Neural cell (in vitro differentiated cells): ENCODE data around the gene LRRD1. TPM values are rescaled to one million over a fixed set of nuclear protein-coding genes. Genes with fewer than 3 reads are reported as not detected.

Experiments
- H2AFZ ChIP-seq: fragments of 200-600, 300-800 bp; sonication (generic), shearing (Covaris generic); 2 replicates; pipeline ENCODE4 v1.6.0; 2014; ENCODE audit warnings: low read depth, mild to moderate bottlenecking, antibody characterized with exemption, low read length, moderate library complexity
- H3F3A ChIP-seq: fragments of 200-600 bp; shearing (Covaris generic); 2 replicates; pipeline ENCODE4 v1.6.1; 2016; ENCODE audit warnings: mild to moderate bottlenecking, moderate library complexity, mixed read lengths, antibody characterized with exemption, low read length; ENCODE audit not compliant: insufficient read depth, poor library complexity, severe bottlenecking
- H3K27ac ChIP-seq: fragments of 200-600, 300-800 bp; sonication (generic), shearing (Covaris generic); 2 replicates; pipeline ENCODE4 v1.5.1; 2014; ENCODE audit warnings: mild to moderate bottlenecking, low read length, moderate library complexity
- H3K27me3 ChIP-seq: fragments of 300-800, 200-600 bp; sonication (generic), shearing (Covaris generic); 2 replicates; pipeline ENCODE4 v1.6.0; 2014; ENCODE audit warnings: mild to moderate bottlenecking, low read depth, low read length, moderate library complexity; ENCODE audit not compliant: insufficient read depth
- H3K36me3 ChIP-seq: fragments of 300-800, 200-600 bp; sonication (generic), shearing (Covaris generic); 2 replicates; pipeline ENCODE4 v1.5.1; 2014; ENCODE audit warnings: mild to moderate bottlenecking, antibody characterized with exemption, low read length, moderate library complexity; ENCODE audit not compliant: insufficient read depth
- H3K4me2 ChIP-seq: fragments of 300-800, 200-600 bp; sonication (generic), shearing (Covaris generic); 2 replicates; pipeline ENCODE4 v1.6.0; 2014; ENCODE audit warnings: mild to moderate bottlenecking, low read length
- H3K4me3 ChIP-seq: fragments of 300-800, 200-600 bp; sonication (generic), shearing (Covaris generic); 2 replicates; pipeline ENCODE4 v1.5.1; 2014; ENCODE audit warnings: mild to moderate bottlenecking, low read length, moderate library complexity
- H3K79me2 ChIP-seq: fragments of 200-600 bp; shearing (Covaris generic); replicated peaks from 2 replicates; pipeline ENCODE4 v1.6.0; 2014; ENCODE audit warnings: mild to moderate bottlenecking, low read length, moderate library complexity; ENCODE audit not compliant: insufficient read depth
- H3K9ac ChIP-seq: fragments of 300-800, 200-600 bp; sonication (generic), shearing (Covaris generic); 2 replicates; pipeline ENCODE4 v1.6.1; 2016; ENCODE audit warnings: mild to moderate bottlenecking, low read length, mixed read lengths
- H3K9me2 ChIP-seq: fragments of 200-600 bp; shearing (Covaris generic); 2 replicates; pipeline ENCODE4 v1.6.1; 2016; ENCODE audit warnings: mild to moderate bottlenecking, low read length, mixed read lengths; ENCODE audit not compliant: insufficient read depth
- H3K9me3 ChIP-seq: fragments of 200-600, 300-800 bp; sonication (generic), shearing (Covaris generic); 2 replicates; pipeline ENCODE4 v1.6.1; 2016; ENCODE audit warnings: mild to moderate bottlenecking, mixed run types, low read length, moderate library complexity, mixed read lengths
- H4K20me1 ChIP-seq: fragments of 200-600 bp; shearing (Covaris generic); 2 replicates; pipeline ENCODE4 v1.6.1; 2016; ENCODE audit warnings: mild to moderate bottlenecking, mixed run types; ENCODE audit not compliant: insufficient read depth
- EP300 ChIP-seq: fragments of 450-650 bp; conservative IDR thresholded peaks from 2 replicates; pipeline ENCODE4 v1.6.1; 2014; ENCODE audit warnings: antibody characterized with exemption, mild to moderate bottlenecking, moderate library complexity; ENCODE audit not compliant: poor library complexity, severe bottlenecking
- EZH2 ChIP-seq: fragments of 200-600, 300-800 bp; shearing (Covaris generic), sonication (generic); IDR thresholded peaks from 2 replicates; pipeline ENCODE4 v1.6.1; 2014; ENCODE audit warnings: antibody characterized with exemption, low read length, borderline replicate concordance, mild to moderate bottlenecking; ENCODE audit not compliant: insufficient read depth, poor library complexity, severe bottlenecking
- MXI1 ChIP-seq: fragments of 450-650 bp; conservative IDR thresholded peaks from 2 replicates; pipeline ENCODE4 v1.6.1; 2014; ENCODE audit warnings: antibody characterized with exemption, mild to moderate bottlenecking; ENCODE audit not compliant: poor library complexity, severe bottlenecking
- POLR2AphosphoS5 ChIP-seq: IDR thresholded peaks from 2 replicates; pipeline ENCODE4 v1.6.1; 2012
- RAD21 ChIP-seq: fragments of 450-650 bp; conservative IDR thresholded peaks from 2 replicates; pipeline ENCODE4 v1.6.1; 2014; ENCODE audit warnings: antibody characterized with exemption, mild to moderate bottlenecking, moderate library complexity
- SMC3 ChIP-seq: fragments of 450-650 bp; conservative IDR thresholded peaks from 2 replicates; pipeline ENCODE4 v1.6.1; 2014; ENCODE audit warnings: antibody characterized with exemption, mild to moderate bottlenecking, moderate library complexity; ENCODE audit not compliant: poor library complexity
- TAF1 ChIP-seq: IDR thresholded peaks from 2 replicates; pipeline ENCODE4 v1.6.1; 2012; ENCODE audit warnings: low read depth
- polyA plus RNA-seq: library from polyadenylated mRNA; depleted of rRNA; stranded (reverse); fragments of >200 nt; gene quantifications from 2 replicates; pipeline ENCODE4 v1.2.3, GENCODE V29; 2014
- TF ChIP-seq, protein P1 (sequence below): IDR thresholded peaks from 2 replicates; pipeline ENCODE4 v1.6.1; 2012; ENCODE audit warnings: borderline replicate concordance
- TF ChIP-seq, protein P2 (sequence below): fragments of 450-650 bp; IDR thresholded peaks from 2 replicates; pipeline ENCODE4 v1.5.1; 2014; ENCODE audit warnings: antibody characterized with exemption, mild to moderate bottlenecking, moderate library complexity; ENCODE audit not compliant: poor library complexity, severe bottlenecking

LRRD1 gene
- polyA plus RNA-seq, 1 donor from 2014 or later = 2.7 TPM

DNA sequence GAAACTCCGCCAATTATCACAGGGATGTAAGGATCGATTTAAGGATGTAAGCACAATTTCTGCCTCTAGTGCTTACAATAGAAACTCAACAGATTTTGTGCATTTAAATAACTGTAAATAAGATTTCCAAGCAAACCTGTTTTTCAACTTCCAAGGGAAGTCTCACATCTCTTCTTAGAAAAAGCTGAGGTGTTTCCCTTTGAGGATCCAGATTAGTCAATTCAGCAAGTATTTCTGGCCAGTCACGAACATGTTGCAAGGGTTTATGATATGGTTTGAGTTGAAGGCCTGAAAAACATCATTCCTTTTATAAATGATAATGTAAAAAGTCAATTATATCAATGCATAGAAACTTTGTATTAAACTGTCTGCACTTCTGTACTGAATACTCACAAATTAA lies 42.8 kb upstream of the LRRD1 start:
- no peaks in the 10 kb centered on the region for H4K20me1 ChIP-seq
- no peaks in the 10 kb centered on the region for H3K36me3 ChIP-seq
- H3K9me3 ChIP-seq = no peaks in the 10 kb centered on the region
- no peaks in the 10 kb centered on the region for H3F3A ChIP-seq
- no peak overlapping the region for H3K4me3 ChIP-seq
- no peaks in the 10 kb centered on the region for H3K9me2 ChIP-seq
- no peak overlapping the region for H2AFZ ChIP-seq
- no peak overlapping the region for H3K27ac ChIP-seq
- no peaks in the 10 kb centered on the region for H3K79me2 ChIP-seq
- TF ChIP-seq TAF1 (no peak), EZH2 (no peak), SMC3 (no peak), RAD21 (no peak), POLR2AphosphoS5 (no peak), EP300 (no peak), MXI1 (no peak)
- TF ChIP-seq, protein P1, sequence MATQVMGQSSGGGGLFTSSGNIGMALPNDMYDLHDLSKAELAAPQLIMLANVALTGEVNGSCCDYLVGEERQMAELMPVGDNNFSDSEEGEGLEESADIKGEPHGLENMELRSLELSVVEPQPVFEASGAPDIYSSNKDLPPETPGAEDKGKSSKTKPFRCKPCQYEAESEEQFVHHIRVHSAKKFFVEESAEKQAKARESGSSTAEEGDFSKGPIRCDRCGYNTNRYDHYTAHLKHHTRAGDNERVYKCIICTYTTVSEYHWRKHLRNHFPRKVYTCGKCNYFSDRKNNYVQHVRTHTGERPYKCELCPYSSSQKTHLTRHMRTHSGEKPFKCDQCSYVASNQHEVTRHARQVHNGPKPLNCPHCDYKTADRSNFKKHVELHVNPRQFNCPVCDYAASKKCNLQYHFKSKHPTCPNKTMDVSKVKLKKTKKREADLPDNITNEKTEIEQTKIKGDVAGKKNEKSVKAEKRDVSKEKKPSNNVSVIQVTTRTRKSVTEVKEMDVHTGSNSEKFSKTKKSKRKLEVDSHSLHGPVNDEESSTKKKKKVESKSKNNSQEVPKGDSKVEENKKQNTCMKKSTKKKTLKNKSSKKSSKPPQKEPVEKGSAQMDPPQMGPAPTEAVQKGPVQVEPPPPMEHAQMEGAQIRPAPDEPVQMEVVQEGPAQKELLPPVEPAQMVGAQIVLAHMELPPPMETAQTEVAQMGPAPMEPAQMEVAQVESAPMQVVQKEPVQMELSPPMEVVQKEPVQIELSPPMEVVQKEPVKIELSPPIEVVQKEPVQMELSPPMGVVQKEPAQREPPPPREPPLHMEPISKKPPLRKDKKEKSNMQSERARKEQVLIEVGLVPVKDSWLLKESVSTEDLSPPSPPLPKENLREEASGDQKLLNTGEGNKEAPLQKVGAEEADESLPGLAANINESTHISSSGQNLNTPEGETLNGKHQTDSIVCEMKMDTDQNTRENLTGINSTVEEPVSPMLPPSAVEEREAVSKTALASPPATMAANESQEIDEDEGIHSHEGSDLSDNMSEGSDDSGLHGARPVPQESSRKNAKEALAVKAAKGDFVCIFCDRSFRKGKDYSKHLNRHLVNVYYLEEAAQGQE = no peak
- TF ChIP-seq, protein P2, sequence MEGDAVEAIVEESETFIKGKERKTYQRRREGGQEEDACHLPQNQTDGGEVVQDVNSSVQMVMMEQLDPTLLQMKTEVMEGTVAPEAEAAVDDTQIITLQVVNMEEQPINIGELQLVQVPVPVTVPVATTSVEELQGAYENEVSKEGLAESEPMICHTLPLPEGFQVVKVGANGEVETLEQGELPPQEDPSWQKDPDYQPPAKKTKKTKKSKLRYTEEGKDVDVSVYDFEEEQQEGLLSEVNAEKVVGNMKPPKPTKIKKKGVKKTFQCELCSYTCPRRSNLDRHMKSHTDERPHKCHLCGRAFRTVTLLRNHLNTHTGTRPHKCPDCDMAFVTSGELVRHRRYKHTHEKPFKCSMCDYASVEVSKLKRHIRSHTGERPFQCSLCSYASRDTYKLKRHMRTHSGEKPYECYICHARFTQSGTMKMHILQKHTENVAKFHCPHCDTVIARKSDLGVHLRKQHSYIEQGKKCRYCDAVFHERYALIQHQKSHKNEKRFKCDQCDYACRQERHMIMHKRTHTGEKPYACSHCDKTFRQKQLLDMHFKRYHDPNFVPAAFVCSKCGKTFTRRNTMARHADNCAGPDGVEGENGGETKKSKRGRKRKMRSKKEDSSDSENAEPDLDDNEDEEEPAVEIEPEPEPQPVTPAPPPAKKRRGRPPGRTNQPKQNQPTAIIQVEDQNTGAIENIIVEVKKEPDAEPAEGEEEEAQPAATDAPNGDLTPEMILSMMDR = no peak
- no peak overlapping the region for H3K4me2 ChIP-seq
- H3K27me3 ChIP-seq = no peaks in the 10 kb centered on the region
- H3K9ac ChIP-seq = no peak overlapping the region

DNA sequence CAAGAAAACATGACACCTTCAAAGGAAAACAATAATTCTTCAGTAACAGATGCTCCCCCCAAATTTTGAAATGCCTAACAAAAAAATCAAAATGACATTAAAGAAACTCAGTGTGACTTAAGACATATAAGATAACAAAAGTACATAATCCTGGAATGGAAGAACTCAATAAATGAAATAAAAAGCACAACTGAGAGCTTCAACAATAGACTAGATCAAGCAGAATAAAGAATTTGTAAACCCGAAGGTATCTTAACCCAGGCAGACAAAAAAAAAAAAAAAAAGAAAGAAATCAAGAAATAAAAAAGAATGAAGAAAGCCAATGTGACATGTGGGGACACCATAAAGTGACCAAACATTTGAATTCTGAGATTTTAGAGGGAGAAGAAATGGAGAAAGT lies 27.7 kb upstream of the LRRD1 start:
- H3K9me2 ChIP-seq = no peaks in the 10 kb centered on the region
- no peaks in the 10 kb centered on the region for H3K79me2 ChIP-seq
- no peaks in the 10 kb centered on the region for H3K27me3 ChIP-seq
- TF ChIP-seq MXI1 (no peak), POLR2AphosphoS5 (no peak), RAD21 (no peak), EZH2 (no peak), EP300 (no peak), TAF1 (no peak), SMC3 (no peak)
- TF ChIP-seq, protein P2 = no peak
- TF ChIP-seq, protein P1 = no peak
- no peak overlapping the region for H3K4me3 ChIP-seq
- no peak overlapping the region for H2AFZ ChIP-seq
- no peaks in the 10 kb centered on the region for H3F3A ChIP-seq
- H3K9ac ChIP-seq = no peak overlapping the region
- peaks cover 7% of the 10 kb centered on the region for H3K9me3 ChIP-seq
- H4K20me1 ChIP-seq = no peaks in the 10 kb centered on the region
- H3K36me3 ChIP-seq = peaks cover 17% of the 10 kb centered on the region
- H3K4me2 ChIP-seq = no peak overlapping the region
- H3K27ac ChIP-seq = no peak overlapping the region
